Measurements from ENCODE around the gene MIER1. TPM values are rescaled to one million over a fixed set of nuclear protein-coding genes. Genes with fewer than 3 reads are reported as not detected.

Gene MIER1
- total and polyA plus RNA-seq, 9 of the 15 experiments (the other 6 are each of a cell fraction or from before 2014, with no cell fraction given) = 13.9 to 34.8 (median 21.5) TPM

- TF ChIP-seq, protein P1, sequence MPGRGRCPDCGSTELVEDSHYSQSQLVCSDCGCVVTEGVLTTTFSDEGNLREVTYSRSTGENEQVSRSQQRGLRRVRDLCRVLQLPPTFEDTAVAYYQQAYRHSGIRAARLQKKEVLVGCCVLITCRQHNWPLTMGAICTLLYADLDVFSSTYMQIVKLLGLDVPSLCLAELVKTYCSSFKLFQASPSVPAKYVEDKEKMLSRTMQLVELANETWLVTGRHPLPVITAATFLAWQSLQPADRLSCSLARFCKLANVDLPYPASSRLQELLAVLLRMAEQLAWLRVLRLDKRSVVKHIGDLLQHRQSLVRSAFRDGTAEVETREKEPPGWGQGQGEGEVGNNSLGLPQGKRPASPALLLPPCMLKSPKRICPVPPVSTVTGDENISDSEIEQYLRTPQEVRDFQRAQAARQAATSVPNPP (IDR thresholded peaks at IDR 0.05; ENCODE audit: borderline replicate concordance, insufficient read depth, insufficient read length) = no peak
- TF ChIP-seq GTF2A2 (tag; IDR thresholded peaks at IDR 0.05) (no peak), HDAC6 (IDR thresholded peaks at IDR 0.05; ENCODE audit: low read depth, low read length) (no peak), SMARCA5 (IDR thresholded peaks at IDR 0.05) (peak; percentile 93), KLF6 (CRISPR knock-in tag; IDR thresholded peaks at IDR 0.05; ENCODE audit: borderline replicate concordance) (no peak), POLR2AphosphoS5 (IDR thresholded peaks at IDR 0.05; ENCODE audit: control insufficient read depth, insufficient read depth, low read depth, low read length) (no peak), CC2D1A (IDR thresholded peaks at IDR 0.05) (no peak), ZNF717 (CRISPR knock-in tag; IDR thresholded peaks at IDR 0.05) (no peak), FOSL1 (tag; conservative IDR thresholded peaks at IDR 0.05) (no peak), MTA2 (IDR thresholded peaks at IDR 0.05; ENCODE audit: low read depth) (no peak)
- TF ChIP-seq, protein P2, sequence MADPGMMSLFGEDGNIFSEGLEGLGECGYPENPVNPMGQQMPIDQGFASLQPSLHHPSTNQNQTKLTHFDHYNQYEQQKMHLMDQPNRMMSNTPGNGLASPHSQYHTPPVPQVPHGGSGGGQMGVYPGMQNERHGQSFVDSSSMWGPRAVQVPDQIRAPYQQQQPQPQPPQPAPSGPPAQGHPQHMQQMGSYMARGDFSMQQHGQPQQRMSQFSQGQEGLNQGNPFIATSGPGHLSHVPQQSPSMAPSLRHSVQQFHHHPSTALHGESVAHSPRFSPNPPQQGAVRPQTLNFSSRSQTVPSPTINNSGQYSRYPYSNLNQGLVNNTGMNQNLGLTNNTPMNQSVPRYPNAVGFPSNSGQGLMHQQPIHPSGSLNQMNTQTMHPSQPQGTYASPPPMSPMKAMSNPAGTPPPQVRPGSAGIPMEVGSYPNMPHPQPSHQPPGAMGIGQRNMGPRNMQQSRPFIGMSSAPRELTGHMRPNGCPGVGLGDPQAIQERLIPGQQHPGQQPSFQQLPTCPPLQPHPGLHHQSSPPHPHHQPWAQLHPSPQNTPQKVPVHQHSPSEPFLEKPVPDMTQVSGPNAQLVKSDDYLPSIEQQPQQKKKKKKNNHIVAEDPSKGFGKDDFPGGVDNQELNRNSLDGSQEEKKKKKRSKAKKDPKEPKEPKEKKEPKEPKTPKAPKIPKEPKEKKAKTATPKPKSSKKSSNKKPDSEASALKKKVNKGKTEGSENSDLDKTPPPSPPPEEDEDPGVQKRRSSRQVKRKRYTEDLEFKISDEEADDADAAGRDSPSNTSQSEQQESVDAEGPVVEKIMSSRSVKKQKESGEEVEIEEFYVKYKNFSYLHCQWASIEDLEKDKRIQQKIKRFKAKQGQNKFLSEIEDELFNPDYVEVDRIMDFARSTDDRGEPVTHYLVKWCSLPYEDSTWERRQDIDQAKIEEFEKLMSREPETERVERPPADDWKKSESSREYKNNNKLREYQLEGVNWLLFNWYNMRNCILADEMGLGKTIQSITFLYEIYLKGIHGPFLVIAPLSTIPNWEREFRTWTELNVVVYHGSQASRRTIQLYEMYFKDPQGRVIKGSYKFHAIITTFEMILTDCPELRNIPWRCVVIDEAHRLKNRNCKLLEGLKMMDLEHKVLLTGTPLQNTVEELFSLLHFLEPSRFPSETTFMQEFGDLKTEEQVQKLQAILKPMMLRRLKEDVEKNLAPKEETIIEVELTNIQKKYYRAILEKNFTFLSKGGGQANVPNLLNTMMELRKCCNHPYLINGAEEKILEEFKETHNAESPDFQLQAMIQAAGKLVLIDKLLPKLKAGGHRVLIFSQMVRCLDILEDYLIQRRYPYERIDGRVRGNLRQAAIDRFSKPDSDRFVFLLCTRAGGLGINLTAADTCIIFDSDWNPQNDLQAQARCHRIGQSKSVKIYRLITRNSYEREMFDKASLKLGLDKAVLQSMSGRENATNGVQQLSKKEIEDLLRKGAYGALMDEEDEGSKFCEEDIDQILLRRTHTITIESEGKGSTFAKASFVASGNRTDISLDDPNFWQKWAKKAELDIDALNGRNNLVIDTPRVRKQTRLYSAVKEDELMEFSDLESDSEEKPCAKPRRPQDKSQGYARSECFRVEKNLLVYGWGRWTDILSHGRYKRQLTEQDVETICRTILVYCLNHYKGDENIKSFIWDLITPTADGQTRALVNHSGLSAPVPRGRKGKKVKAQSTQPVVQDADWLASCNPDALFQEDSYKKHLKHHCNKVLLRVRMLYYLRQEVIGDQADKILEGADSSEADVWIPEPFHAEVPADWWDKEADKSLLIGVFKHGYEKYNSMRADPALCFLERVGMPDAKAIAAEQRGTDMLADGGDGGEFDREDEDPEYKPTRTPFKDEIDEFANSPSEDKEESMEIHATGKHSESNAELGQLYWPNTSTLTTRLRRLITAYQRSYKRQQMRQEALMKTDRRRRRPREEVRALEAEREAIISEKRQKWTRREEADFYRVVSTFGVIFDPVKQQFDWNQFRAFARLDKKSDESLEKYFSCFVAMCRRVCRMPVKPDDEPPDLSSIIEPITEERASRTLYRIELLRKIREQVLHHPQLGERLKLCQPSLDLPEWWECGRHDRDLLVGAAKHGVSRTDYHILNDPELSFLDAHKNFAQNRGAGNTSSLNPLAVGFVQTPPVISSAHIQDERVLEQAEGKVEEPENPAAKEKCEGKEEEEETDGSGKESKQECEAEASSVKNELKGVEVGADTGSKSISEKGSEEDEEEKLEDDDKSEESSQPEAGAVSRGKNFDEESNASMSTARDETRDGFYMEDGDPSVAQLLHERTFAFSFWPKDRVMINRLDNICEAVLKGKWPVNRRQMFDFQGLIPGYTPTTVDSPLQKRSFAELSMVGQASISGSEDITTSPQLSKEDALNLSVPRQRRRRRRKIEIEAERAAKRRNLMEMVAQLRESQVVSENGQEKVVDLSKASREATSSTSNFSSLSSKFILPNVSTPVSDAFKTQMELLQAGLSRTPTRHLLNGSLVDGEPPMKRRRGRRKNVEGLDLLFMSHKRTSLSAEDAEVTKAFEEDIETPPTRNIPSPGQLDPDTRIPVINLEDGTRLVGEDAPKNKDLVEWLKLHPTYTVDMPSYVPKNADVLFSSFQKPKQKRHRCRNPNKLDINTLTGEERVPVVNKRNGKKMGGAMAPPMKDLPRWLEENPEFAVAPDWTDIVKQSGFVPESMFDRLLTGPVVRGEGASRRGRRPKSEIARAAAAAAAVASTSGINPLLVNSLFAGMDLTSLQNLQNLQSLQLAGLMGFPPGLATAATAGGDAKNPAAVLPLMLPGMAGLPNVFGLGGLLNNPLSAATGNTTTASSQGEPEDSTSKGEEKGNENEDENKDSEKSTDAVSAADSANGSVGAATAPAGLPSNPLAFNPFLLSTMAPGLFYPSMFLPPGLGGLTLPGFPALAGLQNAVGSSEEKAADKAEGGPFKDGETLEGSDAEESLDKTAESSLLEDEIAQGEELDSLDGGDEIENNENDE (IDR thresholded peaks at IDR 0.05; ENCODE audit: low read depth, low read length) = no peak
- TF ChIP-seq, protein P3, sequence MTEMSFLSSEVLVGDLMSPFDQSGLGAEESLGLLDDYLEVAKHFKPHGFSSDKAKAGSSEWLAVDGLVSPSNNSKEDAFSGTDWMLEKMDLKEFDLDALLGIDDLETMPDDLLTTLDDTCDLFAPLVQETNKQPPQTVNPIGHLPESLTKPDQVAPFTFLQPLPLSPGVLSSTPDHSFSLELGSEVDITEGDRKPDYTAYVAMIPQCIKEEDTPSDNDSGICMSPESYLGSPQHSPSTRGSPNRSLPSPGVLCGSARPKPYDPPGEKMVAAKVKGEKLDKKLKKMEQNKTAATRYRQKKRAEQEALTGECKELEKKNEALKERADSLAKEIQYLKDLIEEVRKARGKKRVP (CRISPR knock-in tag; IDR thresholded peaks at IDR 0.05) = no peak
- TF ChIP-seq, protein P4, sequence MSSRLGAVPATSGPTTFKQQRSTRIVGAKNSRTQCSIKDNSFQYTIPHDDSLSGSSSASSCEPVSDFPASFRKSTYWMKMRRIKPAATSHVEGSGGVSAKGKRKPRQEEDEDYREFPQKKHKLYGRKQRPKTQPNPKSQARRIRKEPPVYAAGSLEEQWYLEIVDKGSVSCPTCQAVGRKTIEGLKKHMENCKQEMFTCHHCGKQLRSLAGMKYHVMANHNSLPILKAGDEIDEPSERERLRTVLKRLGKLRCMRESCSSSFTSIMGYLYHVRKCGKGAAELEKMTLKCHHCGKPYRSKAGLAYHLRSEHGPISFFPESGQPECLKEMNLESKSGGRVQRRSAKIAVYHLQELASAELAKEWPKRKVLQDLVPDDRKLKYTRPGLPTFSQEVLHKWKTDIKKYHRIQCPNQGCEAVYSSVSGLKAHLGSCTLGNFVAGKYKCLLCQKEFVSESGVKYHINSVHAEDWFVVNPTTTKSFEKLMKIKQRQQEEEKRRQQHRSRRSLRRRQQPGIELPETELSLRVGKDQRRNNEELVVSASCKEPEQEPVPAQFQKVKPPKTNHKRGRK (tag; IDR thresholded peaks at IDR 0.05) = no peak
Observed at GRCh38 chr1:66925558-66925910, 744 bp downstream of the MIER1 start (continued).

Measured in K562 (cell line).